Neural progenitor cell (in vitro differentiated cells): ENCODE measurements around the gene OR2B6. TPM values are rescaled to one million over a fixed set of nuclear protein-coding genes. Genes with fewer than 3 reads are reported as not detected.

Experiments
- DNase-seq: peaks from one replicate; pipeline ENCODE4 v3.0.0-alpha.2; 2016; ENCODE audit warnings: low spot score
- H2AFZ ChIP-seq: fragments of 200-600 bp; sonication (generic); replicated peaks from 2 replicates; pipeline ENCODE4 v1.6.1; 2016; ENCODE audit warnings: antibody characterized with exemption
- H3F3A ChIP-seq: fragments of 200-600 bp; sonication (generic); 2 replicates; pipeline ENCODE4 v1.6.1; 2016; ENCODE audit warnings: antibody characterized with exemption, low read depth
- H3K27ac ChIP-seq: fragments of 200-600 bp; sonication (generic); 2 replicates; pipeline ENCODE4 v1.5.1; 2016; ENCODE audit warnings: mild to moderate bottlenecking
- H3K27me3 ChIP-seq: fragments of 200-600 bp; sonication (generic); 2 replicates; pipeline ENCODE4 v1.6.1; 2016; ENCODE audit warnings: mild to moderate bottlenecking, moderate library complexity
- H3K36me3 ChIP-seq: fragments of 200-600 bp; sonication (generic); 2 replicates; pipeline ENCODE4 v1.5.1; 2016
- H3K4me1 ChIP-seq: fragments of 200-600 bp; sonication (generic); 2 replicates; pipeline ENCODE4 v1.6.1; 2016; ENCODE audit warnings: mixed run types
- H3K4me2 ChIP-seq: fragments of 200-600 bp; sonication (generic); 2 replicates; pipeline ENCODE4 v1.6.1; 2016
- H3K4me3 ChIP-seq: fragments of 200-600 bp; sonication (generic); 2 replicates; pipeline ENCODE4 v1.5.1; 2016
- H3K79me2 ChIP-seq: fragments of 200-600 bp; sonication (generic); 2 replicates; pipeline ENCODE4 v1.6.1; 2016; ENCODE audit warnings: low read depth
- H3K9ac ChIP-seq: fragments of 200-600 bp; sonication (generic); 2 replicates; pipeline ENCODE4 v1.6.1; 2016
- H3K9me3 ChIP-seq: fragments of 200-600 bp; sonication (generic); 2 replicates; pipeline ENCODE4 v1.5.1; 2016; ENCODE audit warnings: low read depth
- H4K20me1 ChIP-seq: fragments of 200-600 bp; sonication (generic); 2 replicates; pipeline ENCODE4 v1.6.1; 2016; ENCODE audit warnings: low read depth
- H3K27ac Mint-ChIP-seq: 3 replicates; pipeline ENCODE4 v1.8.0; 2021; ENCODE audit warnings: mixed read lengths
- H3K27me3 Mint-ChIP-seq: 2 replicates; pipeline ENCODE4 v1.8.0; 2022; ENCODE audit warnings: low read depth, mild to moderate bottlenecking, inconsistent platforms, moderate library complexity, mixed read lengths; ENCODE audit not compliant: insufficient read depth
- H3K36me3 Mint-ChIP-seq: 3 replicates; pipeline ENCODE4 v1.8.0; 2021; ENCODE audit warnings: mixed read lengths
- H3K4me1 Mint-ChIP-seq: 3 replicates; pipeline ENCODE4 v1.8.0; 2021; ENCODE audit warnings: mixed read lengths
- H3K4me3 Mint-ChIP-seq: 3 replicates; pipeline ENCODE4 v1.8.0; 2021; ENCODE audit warnings: mild to moderate bottlenecking, moderate library complexity, mixed read lengths
- H3K9me3 Mint-ChIP-seq: 3 replicates; pipeline ENCODE4 v1.8.0; 2020; ENCODE audit warnings: mixed read lengths
- EZH2 ChIP-seq: fragments of 200-600 bp; sonication (generic); IDR thresholded peaks from 2 replicates; pipeline ENCODE4 v1.6.1; 2017; ENCODE audit warnings: antibody characterized with exemption, mild to moderate bottlenecking, moderate library complexity
- EZH2phosphoT487 ChIP-seq: fragments of 200-600 bp; sonication (generic); IDR thresholded peaks from 2 replicates; pipeline ENCODE4 v1.6.1; 2017; ENCODE audit warnings: antibody characterized with exemption
- total RNA-seq: library from RNA; depleted of rRNA; stranded (reverse); fragments of >200 nt; gene quantifications from 2 replicates; pipeline ENCODE4 v1.2.3, GENCODE V29; 2015; ENCODE audit warnings: low replicate concordance
- TF ChIP-seq, protein P1 (sequence below): fragments of 200-600 bp; sonication (generic); IDR thresholded peaks from 2 replicates; pipeline ENCODE4 v1.5.1; 2017; ENCODE audit warnings: antibody characterized with exemption, mild to moderate bottlenecking

Gene OR2B6
- total RNA-seq, 1 donor from 2014 or later, result not detected

DNA sequence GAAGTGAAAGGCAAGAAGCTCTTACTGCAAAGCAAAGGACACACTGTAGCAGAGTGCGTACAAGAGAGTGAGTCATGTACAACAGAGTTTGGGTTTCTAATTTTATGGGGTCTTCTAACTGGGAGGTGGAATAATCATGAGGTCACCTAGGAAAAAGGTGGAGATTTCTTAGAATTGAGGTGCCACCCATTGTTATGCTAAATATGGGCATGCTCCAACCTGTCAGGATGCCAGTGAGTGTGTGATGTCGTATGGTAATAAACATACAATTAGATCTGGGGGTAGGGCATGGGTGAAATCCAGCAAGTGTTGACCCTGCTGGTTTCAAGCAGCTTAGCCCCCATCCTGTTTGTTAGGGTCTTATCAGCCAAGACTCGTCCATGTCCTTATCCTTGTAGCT is 46.6 kb downstream of the OR2B6 start:
- Mint-ChIP-seq H3K27me3 (no peaks in the 10 kb centered on the region), H3K4me3 (no peak overlapping the region), H3K27ac (no peak overlapping the region), H3K4me1 (peaks cover 28% of the 10 kb centered on the region), H3K36me3 (no peaks in the 10 kb centered on the region), H3K9me3 (no peaks in the 10 kb centered on the region)
- no peaks in the 10 kb centered on the region for H3K27me3 ChIP-seq
- peaks cover 30% of the 10 kb centered on the region for H3F3A ChIP-seq
- H3K9ac ChIP-seq, result no peak overlapping the region
- no peaks in the 10 kb centered on the region for H4K20me1 ChIP-seq
- no peak overlapping the region for H3K4me3 ChIP-seq
- no peak for TF ChIP-seq EZH2
- TF ChIP-seq EZH2phosphoT487, result no peak
- TF ChIP-seq, protein P1, sequence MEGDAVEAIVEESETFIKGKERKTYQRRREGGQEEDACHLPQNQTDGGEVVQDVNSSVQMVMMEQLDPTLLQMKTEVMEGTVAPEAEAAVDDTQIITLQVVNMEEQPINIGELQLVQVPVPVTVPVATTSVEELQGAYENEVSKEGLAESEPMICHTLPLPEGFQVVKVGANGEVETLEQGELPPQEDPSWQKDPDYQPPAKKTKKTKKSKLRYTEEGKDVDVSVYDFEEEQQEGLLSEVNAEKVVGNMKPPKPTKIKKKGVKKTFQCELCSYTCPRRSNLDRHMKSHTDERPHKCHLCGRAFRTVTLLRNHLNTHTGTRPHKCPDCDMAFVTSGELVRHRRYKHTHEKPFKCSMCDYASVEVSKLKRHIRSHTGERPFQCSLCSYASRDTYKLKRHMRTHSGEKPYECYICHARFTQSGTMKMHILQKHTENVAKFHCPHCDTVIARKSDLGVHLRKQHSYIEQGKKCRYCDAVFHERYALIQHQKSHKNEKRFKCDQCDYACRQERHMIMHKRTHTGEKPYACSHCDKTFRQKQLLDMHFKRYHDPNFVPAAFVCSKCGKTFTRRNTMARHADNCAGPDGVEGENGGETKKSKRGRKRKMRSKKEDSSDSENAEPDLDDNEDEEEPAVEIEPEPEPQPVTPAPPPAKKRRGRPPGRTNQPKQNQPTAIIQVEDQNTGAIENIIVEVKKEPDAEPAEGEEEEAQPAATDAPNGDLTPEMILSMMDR, result no peak
- no peaks in the 10 kb centered on the region for H3K9me3 ChIP-seq
- DNase-seq, result no peak
- H3K4me2 ChIP-seq, result no peak overlapping the region
- no peaks in the 10 kb centered on the region for H3K79me2 ChIP-seq
- no peak overlapping the region for H3K27ac ChIP-seq
- H2AFZ ChIP-seq, result peak overlapping the region; percentile 69
- H3K36me3 ChIP-seq, result no peaks in the 10 kb centered on the region
- peaks cover 34% of the 10 kb centered on the region for H3K4me1 ChIP-seq

DNA sequence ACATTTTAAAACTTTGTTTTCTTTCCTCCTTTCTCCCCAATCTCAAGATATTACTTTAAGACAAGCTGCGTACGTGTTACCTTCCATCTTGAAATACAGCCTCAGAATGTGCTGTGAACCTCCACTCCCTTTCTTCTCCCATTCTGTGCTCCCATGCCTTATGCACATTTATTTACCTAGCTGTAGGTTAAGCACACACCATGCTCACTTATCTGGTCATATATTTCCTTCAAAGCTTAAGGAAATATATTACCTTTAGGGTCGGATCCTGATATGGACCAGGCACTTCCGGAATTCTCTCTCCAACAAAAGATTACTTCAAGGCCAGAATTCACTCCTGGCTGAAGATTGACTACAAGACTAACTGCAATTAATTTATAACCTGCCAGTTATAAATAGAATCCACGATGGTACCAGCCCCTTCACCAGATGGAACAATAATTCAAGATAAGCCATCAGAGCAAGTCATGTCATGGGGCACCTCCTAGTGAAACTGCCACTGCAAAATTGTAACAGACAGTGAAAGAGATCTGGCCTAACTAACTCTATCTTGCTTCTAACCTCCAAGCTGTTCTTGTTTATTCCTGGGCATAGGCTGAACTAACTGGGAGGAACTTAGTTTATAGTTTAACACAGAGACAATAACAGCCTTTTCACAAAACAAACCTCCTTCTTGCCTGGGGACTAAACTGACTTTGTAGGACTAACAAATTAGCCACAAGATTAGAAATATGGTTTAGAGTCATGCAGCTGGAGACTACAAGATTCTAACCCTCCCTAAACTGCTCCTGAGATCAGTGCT is 47.5 kb downstream of the OR2B6 start:
- Histone ChIP-seq H3K36me3 (no peaks in the 10 kb centered on the region), H3F3A (peaks cover 30% of the 10 kb centered on the region), H3K27me3 (no peaks in the 10 kb centered on the region), H2AFZ (peak overlapping the region; percentile 69), H3K4me1 (peaks cover 34% of the 10 kb centered on the region), H3K4me2 (peak overlapping the region; percentile 75), H3K9me3 (no peaks in the 10 kb centered on the region), H3K27ac (peak overlapping the region; percentile 78), H3K79me2 (no peaks in the 10 kb centered on the region), H4K20me1 (no peaks in the 10 kb centered on the region), H3K9ac (no peak overlapping the region), H3K4me3 (peak overlapping the region; percentile 22)
- TF ChIP-seq EZH2, result no peak
- H3K27ac Mint-ChIP-seq, result peak overlapping the region; percentile 39
- peaks cover 28% of the 10 kb centered on the region for H3K4me1 Mint-ChIP-seq
- H3K9me3 Mint-ChIP-seq, result no peaks in the 10 kb centered on the region
- no peak for DNase-seq
- H3K36me3 Mint-ChIP-seq, result no peaks in the 10 kb centered on the region
- H3K4me3 Mint-ChIP-seq, result peak overlapping the region; percentile 31
- no peaks in the 10 kb centered on the region for H3K27me3 Mint-ChIP-seq

DNA sequence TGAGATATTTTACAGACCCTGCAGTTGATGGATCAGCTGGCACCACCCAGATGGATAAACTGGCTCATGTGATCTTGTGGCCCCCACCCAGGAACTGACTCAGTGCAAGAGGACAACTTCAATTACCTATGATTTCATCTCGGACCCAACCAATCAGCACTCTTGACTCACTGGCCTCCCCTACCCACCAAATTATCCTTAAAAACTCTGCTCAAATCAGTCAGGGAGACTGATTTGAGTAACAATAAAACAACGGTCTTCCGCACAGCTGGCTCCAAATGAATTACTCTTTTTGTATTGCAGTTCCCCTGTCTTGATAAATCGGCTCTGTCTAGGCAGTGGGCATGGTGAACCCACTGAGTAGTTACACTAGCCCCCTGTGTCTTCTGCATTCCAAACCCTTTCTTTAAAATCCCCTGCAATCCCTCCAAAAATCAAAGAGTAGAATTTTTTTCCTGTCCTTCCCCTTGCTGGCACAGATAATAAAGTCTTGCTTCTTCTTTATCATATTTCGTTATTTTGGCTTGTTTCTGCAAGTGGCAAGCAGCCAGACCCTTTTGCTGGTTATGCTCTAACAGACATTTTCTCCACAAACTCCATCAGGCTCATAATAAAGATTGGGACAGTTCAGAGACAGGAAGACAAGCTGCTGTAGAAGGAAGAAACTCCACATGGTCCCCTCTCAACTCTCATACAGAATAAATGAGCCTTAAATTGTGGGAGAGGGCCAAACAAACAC is 48.3 kb downstream of the OR2B6 start:
- DNase-seq, result peak; percentile 64
- Histone ChIP-seq H3K79me2 (no peaks in the 10 kb centered on the region), H2AFZ (peak overlapping the region; percentile 69), H3K4me2 (peak overlapping the region; percentile 75), H3K9me3 (no peaks in the 10 kb centered on the region), H3K4me3 (peak overlapping the region; percentile 22), H3K36me3 (no peaks in the 10 kb centered on the region), H3F3A (peaks cover 30% of the 10 kb centered on the region), H3K4me1 (peaks cover 34% of the 10 kb centered on the region), H4K20me1 (no peaks in the 10 kb centered on the region), H3K27ac (peak overlapping the region; percentile 78), H3K27me3 (no peaks in the 10 kb centered on the region), H3K9ac (no peak overlapping the region)
- no peaks in the 10 kb centered on the region for H3K36me3 Mint-ChIP-seq
- H3K9me3 Mint-ChIP-seq, result no peaks in the 10 kb centered on the region
- peak overlapping the region; percentile 31 for H3K4me3 Mint-ChIP-seq
- H3K27me3 Mint-ChIP-seq, result no peaks in the 10 kb centered on the region
- H3K4me1 Mint-ChIP-seq, result peaks cover 28% of the 10 kb centered on the region
- TF ChIP-seq EZH2phosphoT487 (no peak), EZH2 (no peak)
- TF ChIP-seq, protein P1, result no peak
- peak overlapping the region; percentile 39 for H3K27ac Mint-ChIP-seq
